Neuronal stem cell (in vitro differentiated cells): ENCODE results near the gene WDR49.

Experiments used
- DNase-seq: peaks from one replicate; pipeline ENCODE4 v3.0.0-alpha.2; 2013; ENCODE audit warnings: low spot score
- H2AFZ ChIP-seq: one replicate; pipeline ENCODE4 v1.6.1; 2013; ENCODE audit warnings: mild to moderate bottlenecking, low read length, inconsistent platforms
- H2AK5ac ChIP-seq: 2 replicates; pipeline ENCODE4 v1.6.1; 2013; ENCODE audit warnings: low read depth, mild to moderate bottlenecking, inconsistent platforms, low read length, moderate library complexity, mixed read lengths
- H2BK120ac ChIP-seq: 2 replicates; pipeline ENCODE4 v1.6.1; 2013; ENCODE audit warnings: low read depth, mild to moderate bottlenecking, inconsistent platforms, low read length, moderate library complexity, mixed read lengths
- H2BK12ac ChIP-seq: one replicate; pipeline ENCODE4 v1.6.1; 2013; ENCODE audit warnings: low read length, inconsistent platforms
- H2BK15ac ChIP-seq: 2 replicates; pipeline ENCODE4 v1.6.1; 2013; ENCODE audit warnings: mild to moderate bottlenecking, low read length, inconsistent platforms, mixed read lengths
- H2BK5ac ChIP-seq: one replicate; pipeline ENCODE4 v1.6.1; 2013; ENCODE audit warnings: inconsistent platforms, mild to moderate bottlenecking, low read length, moderate library complexity
- H3K14ac ChIP-seq: one replicate; pipeline ENCODE4 v1.6.1; 2013; ENCODE audit warnings: low read length, inconsistent platforms
- H3K18ac ChIP-seq: 2 replicates; pipeline ENCODE4 v1.6.1; 2013; ENCODE audit warnings: low read length, inconsistent platforms
- H3K23ac ChIP-seq: 2 replicates; pipeline ENCODE4 v1.6.1; 2013; ENCODE audit warnings: low read depth, mild to moderate bottlenecking, mixed read lengths, low read length, inconsistent platforms; ENCODE audit not compliant: poor library complexity
- H3K27ac ChIP-seq: replicated peaks from 3 replicates; pipeline ENCODE4 v1.5.1; 2013; ENCODE audit warnings: low read length, inconsistent platforms
- H3K27me3 ChIP-seq, 3 experiments: 2 replicates each; pipeline ENCODE4 v1.6.1; 2013; ENCODE audit warnings: low read length in 3 of 3, mild to moderate bottlenecking in 2 of 3, inconsistent platforms in 1 of 3, low read depth in 1 of 3, mixed read lengths in 1 of 3, moderate library complexity in 1 of 3; ENCODE audit not compliant: control insufficient read depth in 3 of 3, insufficient read depth in 3 of 3
- H3K36me3 ChIP-seq, 2 donors: replicated peaks in 1 of 2; 2 replicates each; pipeline ENCODE4 v1.6.1; 2013; ENCODE audit warnings: low read length in 2 of 2; ENCODE audit not compliant: control insufficient read depth in 2 of 2, insufficient read depth in 2 of 2
- H3K4ac ChIP-seq: 2 replicates; pipeline ENCODE4 v1.6.1; 2013; ENCODE audit warnings: inconsistent platforms, mild to moderate bottlenecking, low read length, moderate library complexity
- H3K4me1 ChIP-seq, 2 donors: 1 replicate in 1 of 2; 2 replicates in 1 of 2; pipeline ENCODE4 v1.6.1; 2013; ENCODE audit warnings: low read length in 2 of 2, low read depth in 1 of 2; ENCODE audit not compliant: control insufficient read depth in 2 of 2, insufficient read depth in 1 of 2
- H3K4me2 ChIP-seq: one replicate; pipeline ENCODE4 v1.6.1; 2013; ENCODE audit warnings: mild to moderate bottlenecking, low read length, inconsistent platforms; ENCODE audit not compliant: insufficient read depth, poor library complexity, severe bottlenecking
- H3K4me3 ChIP-seq, 2 donors: 2 replicates each; pipeline ENCODE4 v1.5.1; 2013; ENCODE audit warnings: low read length in 2 of 2, mild to moderate bottlenecking in 2 of 2, inconsistent platforms in 1 of 2, moderate library complexity in 1 of 2
- H3K79me1 ChIP-seq: one replicate; pipeline ENCODE4 v1.6.1; 2013; ENCODE audit warnings: low read depth, mild to moderate bottlenecking, inconsistent platforms, low read length, moderate library complexity
- H3K9ac ChIP-seq: one replicate; pipeline ENCODE4 v1.6.1; 2013; ENCODE audit warnings: mild to moderate bottlenecking, low read depth, low read length, inconsistent platforms; ENCODE audit not compliant: poor library complexity
- H3K9me3 ChIP-seq, 2 donors: replicated peaks in 1 of 2; 2 replicates each; pipeline versions ENCODE3 to v1.6.1; 2013; ENCODE audit warnings: low read length in 2 of 2, mild to moderate bottlenecking in 2 of 2, inconsistent platforms in 1 of 2, low read depth in 1 of 2, mixed read lengths in 1 of 2, moderate library complexity in 1 of 2; ENCODE audit not compliant: control insufficient read depth in 2 of 2, insufficient read depth in 1 of 2
- H4K8ac ChIP-seq: one replicate; pipeline ENCODE4 v1.6.1; 2013; ENCODE audit warnings: low read depth, mild to moderate bottlenecking, inconsistent platforms, low read length, moderate library complexity
- H4K91ac ChIP-seq: one replicate; pipeline ENCODE4 v1.6.1; 2013; ENCODE audit warnings: low read length, low read depth, mild to moderate bottlenecking, inconsistent platforms; ENCODE audit not compliant: poor library complexity
- WGBS, 2 donors: extraction: QIAGEN DNeasy Blood & Tissue Kit; methylation state at CpG; one replicate each; pipeline ENCODE4 v1.1.7; 2013; ENCODE audit warnings: missing lambda C conversion rate in 2 of 2, mixed read lengths in 1 of 2; ENCODE audit not compliant: insufficient read length in 2 of 2, insufficient replicate concordance in 1 of 2; ENCODE audit errors: extremely low coverage in 2 of 2; 5-methylcytosine and 5-hydroxymethylcytosine counted together

Gene WDR49

DNA sequence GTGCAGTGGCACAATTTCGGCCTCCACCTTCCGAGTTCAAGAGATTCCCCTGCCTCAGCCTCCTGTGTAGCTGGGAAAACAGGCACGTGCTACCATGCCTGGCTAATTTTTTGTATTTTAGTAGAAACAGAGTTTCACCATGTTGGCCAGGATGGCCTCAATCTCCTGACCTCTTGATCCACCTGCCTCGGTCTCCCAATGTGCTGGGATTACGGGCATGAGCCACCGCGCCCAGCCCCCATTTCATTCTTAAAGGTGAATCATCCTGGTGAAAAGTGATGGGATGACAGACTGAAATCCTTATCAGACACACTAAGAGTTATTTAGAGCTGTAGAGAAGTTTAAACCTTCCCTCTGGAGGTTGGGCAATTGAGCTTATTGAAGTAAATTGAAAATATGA, 155.8 kb downstream of the WDR49 start:
- Histone ChIP-seq H3K23ac (no peak overlapping the region), H3K9me3 (no peaks in the 10 kb centered on the region), H3K4me3 (no peak overlapping the region), H3K9ac (no peak overlapping the region), H3K14ac (no peak overlapping the region), H2AFZ (no peak overlapping the region), H3K4me1 (no peaks in the 10 kb centered on the region), H3K18ac (no peak overlapping the region), H2BK12ac (no peak overlapping the region), H4K8ac (no peak overlapping the region), H4K91ac (no peak overlapping the region), H2BK5ac (no peak overlapping the region), H2AK5ac (no peak overlapping the region), H3K36me3 (no peaks in the 10 kb centered on the region), H3K4me2 (no peak overlapping the region), H3K27me3 (no peaks in the 10 kb centered on the region), H2BK120ac (no peak overlapping the region), H2BK15ac (no peak overlapping the region), H3K27ac (no peak overlapping the region), H3K79me1 (no peaks in the 10 kb centered on the region), H3K4ac (no peak overlapping the region)
- WGBS, 2 donors, result no CpG with 5 or more reads among the region's 7 CpGs
- DNase-seq, result no peak

DNA sequence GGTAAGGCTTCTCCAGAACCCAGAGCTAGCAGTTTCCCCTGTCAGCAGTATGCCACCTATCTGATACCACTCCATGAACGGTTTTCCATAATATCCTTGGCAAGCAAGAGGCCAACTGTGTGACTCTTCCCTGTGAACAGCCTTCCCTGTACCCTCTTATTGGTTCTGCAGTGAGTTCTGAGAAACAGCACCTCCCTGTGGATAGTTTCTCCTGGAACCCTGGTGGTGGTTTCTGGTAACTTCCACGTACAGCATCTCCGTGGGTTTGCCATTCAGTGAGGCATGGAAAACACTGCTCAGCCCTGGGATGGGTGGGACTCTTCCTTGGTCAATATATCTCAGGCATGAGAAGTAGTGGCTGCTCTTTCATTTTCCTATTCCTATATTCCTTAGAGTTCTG, 160.5 kb downstream of the WDR49 start:
- no peak overlapping the region for H4K91ac ChIP-seq
- H3K14ac ChIP-seq, result no peak overlapping the region
- H3K9me3 ChIP-seq, result no peaks in the 10 kb centered on the region
- no peak overlapping the region for H3K23ac ChIP-seq
- no peak overlapping the region for H2BK5ac ChIP-seq
- no peak overlapping the region for H3K4me2 ChIP-seq
- H2BK15ac ChIP-seq, result no peak overlapping the region
- H2BK12ac ChIP-seq, result no peak overlapping the region
- no peak overlapping the region for H4K8ac ChIP-seq
- H3K18ac ChIP-seq, result no peak overlapping the region
- no peaks in the 10 kb centered on the region for H3K4me1 ChIP-seq
- no peak overlapping the region for H3K9ac ChIP-seq
- DNase-seq, result no peak
- no peak overlapping the region for H3K27ac ChIP-seq
- no peaks in the 10 kb centered on the region for H3K79me1 ChIP-seq
- no peak overlapping the region for H3K4me3 ChIP-seq
- no peak overlapping the region for H2AK5ac ChIP-seq
- no peaks in the 10 kb centered on the region for H3K36me3 ChIP-seq
- no peak overlapping the region for H2BK120ac ChIP-seq
- no peak overlapping the region for H2AFZ ChIP-seq
- no peak overlapping the region for H3K4ac ChIP-seq
- no CpG with 5 or more reads among the region's 3 CpGs for WGBS, 2 donors
- H3K27me3 ChIP-seq, result no peaks in the 10 kb centered on the region

DNA sequence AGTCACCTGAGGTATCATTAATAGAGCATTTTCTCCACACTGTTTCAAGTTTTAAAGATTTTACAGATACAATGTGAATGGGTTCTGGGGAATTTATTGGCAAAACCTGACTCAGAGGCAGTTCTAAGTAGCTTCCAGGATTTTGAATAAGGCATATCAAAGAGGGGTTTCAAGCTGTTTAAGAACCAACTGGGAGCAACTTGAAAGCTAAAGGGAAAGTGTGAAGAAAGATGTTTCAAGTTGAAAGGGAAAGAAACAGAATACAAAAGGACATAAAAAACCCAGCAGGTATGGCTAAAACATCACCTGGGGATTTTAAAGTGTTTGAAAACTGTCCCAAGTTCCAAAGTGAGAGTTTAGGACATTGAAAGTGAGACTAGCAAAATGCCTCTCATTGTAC, 162.1 kb downstream of the WDR49 start:
- H3K4me3 ChIP-seq, result no peak overlapping the region
- H3K27me3 ChIP-seq, result no peaks in the 10 kb centered on the region
- H4K8ac ChIP-seq, result no peak overlapping the region
- no peak overlapping the region for H3K14ac ChIP-seq
- no peak overlapping the region for H3K18ac ChIP-seq
- H2AFZ ChIP-seq, result no peak overlapping the region
- H3K9me3 ChIP-seq, result no peaks in the 10 kb centered on the region
- H3K36me3 ChIP-seq, result no peaks in the 10 kb centered on the region
- no peak overlapping the region for H2BK120ac ChIP-seq
- H3K79me1 ChIP-seq, result no peaks in the 10 kb centered on the region
- H4K91ac ChIP-seq, result no peak overlapping the region
- no peak overlapping the region for H3K23ac ChIP-seq
- no peak overlapping the region for H2BK5ac ChIP-seq
- H3K4ac ChIP-seq, result no peak overlapping the region
- no peaks in the 10 kb centered on the region for H3K4me1 ChIP-seq
- no peak overlapping the region for H3K9ac ChIP-seq
- no peak overlapping the region for H2BK12ac ChIP-seq
- H3K4me2 ChIP-seq, result no peak overlapping the region
- DNase-seq, result no peak
- no peak overlapping the region for H2BK15ac ChIP-seq
- H2AK5ac ChIP-seq, result no peak overlapping the region
- H3K27ac ChIP-seq, result no peak overlapping the region

DNA sequence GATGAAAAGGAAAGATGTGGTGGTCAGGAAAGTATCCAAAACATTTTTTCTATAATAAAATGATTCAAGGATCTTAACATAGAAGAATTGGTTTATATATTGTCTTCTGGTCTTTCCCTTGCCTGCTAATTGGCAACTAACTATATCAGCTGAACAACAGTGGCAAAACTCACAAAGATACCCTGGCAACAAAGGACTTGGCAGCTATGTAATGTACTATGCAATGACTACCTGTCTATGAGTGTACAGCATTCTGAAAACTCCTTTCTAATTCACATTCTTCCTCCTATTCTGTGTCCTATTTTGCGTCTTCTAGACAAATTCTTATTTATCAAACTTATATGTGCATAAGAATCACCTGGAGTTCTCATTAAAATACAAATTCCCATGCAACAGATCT, 164.2 kb downstream of the WDR49 start:
- H2AFZ ChIP-seq, result no peak overlapping the region
- no peak overlapping the region for H2BK15ac ChIP-seq
- H2BK12ac ChIP-seq, result no peak overlapping the region
- H2BK120ac ChIP-seq, result no peak overlapping the region
- no peaks in the 10 kb centered on the region for H3K4me1 ChIP-seq
- H3K27me3 ChIP-seq, result no peaks in the 10 kb centered on the region
- no peak overlapping the region for H3K9ac ChIP-seq
- H2BK5ac ChIP-seq, result no peak overlapping the region
- H3K9me3 ChIP-seq, result no peaks in the 10 kb centered on the region
- DNase-seq, result no peak
- H3K14ac ChIP-seq, result no peak overlapping the region
- no peak overlapping the region for H4K8ac ChIP-seq
- no peak overlapping the region for H3K4me2 ChIP-seq
- no peak overlapping the region for H3K4ac ChIP-seq
- H4K91ac ChIP-seq, result no peak overlapping the region
- no peak overlapping the region for H2AK5ac ChIP-seq
- no peak overlapping the region for H3K4me3 ChIP-seq
- no peak overlapping the region for H3K23ac ChIP-seq
- no peak overlapping the region for H3K27ac ChIP-seq
- no peaks in the 10 kb centered on the region for H3K79me1 ChIP-seq
- H3K18ac ChIP-seq, result no peak overlapping the region
- no peaks in the 10 kb centered on the region for H3K36me3 ChIP-seq
- WGBS, 2 donors, result no CpG with 5 or more reads among the region's 1 CpG
